HG03520 (cell line): ENCODE measurements around the gene HES3.

ENCODE experiments used
- ATAC-seq: cut with Tn5 transposase; IDR thresholded peaks from one replicate; pipeline ENCODE4 v1.9.1; 2021; ENCODE audit warnings: mild to moderate bottlenecking, moderate library complexity; ENCODE audit not compliant: unreplicated experiment

HES3 gene

DNA sequence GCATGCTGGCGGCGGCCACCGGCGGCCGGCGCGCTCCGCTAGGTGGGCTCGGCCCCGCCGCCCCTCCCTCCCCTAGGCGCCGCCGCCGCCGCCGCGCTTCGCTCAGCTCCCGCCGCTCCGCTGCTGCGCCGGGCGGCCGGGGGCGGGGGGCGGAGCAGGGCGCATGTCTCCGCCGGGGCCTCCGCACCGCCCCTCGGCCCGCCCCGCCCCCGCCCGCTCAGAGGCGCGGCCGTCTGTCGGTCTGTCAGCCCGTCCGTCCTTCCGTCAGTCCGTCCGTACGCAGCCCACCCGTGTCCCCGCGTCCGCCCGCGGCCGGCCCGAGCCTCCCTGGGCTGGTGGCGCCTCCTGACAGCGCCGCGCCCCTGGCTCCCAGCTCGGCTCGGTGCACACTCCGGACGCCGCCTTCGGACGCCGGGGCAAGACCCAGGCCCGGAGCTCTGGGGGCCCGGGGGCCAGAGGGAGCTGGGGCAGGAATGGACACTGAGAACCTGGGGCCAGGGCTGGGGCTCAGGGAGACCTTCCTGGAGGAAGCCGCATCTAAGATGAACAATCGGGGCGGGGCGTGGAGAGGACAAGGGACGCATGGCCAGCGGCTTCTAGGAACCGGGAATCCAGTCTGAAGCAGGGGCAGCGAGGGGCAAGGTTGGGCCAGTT lies 17.1 kb downstream of the HES3 start, which contains the start of gene GPR153:
Gene GPR153 (minus strand): TSS at position 138 of the 654 bp plus-strand sequence. CDS start 6,193 bp downstream, outside the sequence.
- no peak for ATAC-seq

DNA sequence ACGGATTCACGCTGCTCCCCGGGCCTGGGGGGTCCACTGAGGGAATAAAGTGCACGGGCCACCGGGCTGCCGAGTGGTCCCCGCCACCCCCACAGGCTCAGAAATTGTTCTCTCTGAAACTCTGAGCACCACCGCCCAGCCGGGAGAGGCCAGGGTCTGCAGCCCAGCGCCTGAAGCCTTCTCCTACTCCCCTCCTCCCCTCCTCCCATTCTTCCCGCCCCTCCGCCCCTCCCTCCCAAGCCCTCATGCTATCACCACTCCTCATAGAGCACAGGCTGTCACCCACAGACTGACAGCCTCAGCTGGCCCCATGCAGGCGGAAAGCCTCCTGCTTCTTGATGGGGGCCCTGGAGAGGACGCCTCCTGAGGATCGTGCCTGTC lies 17.6 kb downstream of the HES3 start:
- no peak for ATAC-seq

DNA sequence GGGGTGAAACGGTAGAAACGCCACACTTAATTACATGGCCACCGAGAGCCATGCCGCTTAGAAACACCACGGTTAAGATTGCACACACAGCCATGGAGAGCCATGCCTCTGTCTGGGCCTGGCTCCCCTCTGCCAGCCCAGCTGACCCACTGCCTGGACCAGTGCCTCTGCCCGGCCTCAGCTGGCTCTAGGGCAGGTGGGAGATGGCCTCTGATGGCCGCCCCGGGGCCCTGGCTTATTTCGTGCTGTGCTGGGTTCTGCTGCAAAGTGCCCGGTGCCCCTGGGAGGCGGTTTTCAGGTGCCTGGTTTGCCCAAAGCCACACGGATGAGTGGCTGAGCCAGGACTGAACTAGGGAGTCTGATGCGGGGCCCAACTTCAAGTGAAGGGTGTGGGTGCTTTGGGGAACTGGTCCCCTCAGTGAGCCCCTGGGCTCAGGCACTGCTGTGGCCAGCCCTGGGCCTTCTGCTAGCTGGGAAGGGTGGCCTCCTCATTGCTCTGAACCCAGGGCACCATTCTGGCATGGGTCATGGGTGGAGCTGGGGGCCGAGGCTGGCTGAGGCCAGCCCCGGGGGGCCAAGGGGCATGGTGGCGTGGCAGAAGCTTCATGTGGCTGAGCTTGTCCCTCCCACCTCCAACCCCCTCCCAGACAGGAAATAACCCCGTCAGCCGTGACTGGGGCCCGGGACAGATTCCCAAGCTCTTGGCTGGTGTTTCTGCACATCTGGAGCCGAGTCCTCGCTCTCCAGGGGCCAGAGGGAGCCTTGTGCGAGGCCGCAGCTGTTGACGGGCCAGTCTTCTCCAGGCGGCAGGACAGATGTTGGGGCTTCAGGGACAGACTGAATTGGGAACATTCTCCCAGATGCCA lies 18.8 kb downstream of the HES3 start:
- no peak for ATAC-seq

DNA sequence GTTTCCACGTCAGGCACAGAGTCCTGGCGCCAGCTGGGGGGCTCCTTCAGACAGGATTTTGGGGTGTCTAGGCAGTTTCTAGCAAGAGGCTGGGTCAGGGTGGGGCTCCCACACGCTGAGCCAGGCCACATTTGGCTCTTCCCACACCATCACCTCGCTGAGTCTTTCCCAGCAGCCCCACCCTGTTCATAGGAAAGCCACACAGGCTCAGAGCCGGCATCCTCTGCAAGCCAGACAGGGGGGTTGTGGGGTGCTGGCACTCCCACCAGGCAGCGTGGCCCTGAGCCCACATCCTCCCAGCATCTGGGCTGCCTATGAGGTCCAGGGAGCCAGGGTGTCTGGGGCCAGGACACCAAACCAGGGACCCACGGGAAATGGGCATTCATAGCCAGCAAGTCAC lies 19.7 kb downstream of the HES3 start:
- ATAC-seq, result no peak

DNA sequence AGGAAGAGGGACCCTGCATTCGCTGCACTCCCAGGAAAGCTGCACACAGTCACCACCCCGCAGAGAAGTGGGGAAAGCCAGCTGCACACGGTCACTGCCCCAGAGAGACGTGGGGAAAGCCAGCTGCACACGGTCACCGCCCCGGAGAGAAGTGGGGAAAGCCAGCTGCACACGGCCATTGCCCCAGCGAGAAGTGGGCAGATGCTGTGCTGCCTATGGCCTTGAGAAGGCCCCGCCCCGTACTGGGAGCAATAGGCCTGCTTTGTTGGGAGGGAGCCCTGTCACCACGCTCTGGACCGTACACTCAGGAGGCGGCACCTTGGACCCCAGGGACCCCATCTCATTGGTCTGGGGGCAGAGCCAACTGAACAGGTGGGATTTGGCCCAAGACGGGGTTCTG lies 21.2 kb downstream of the HES3 start:
- no peak for ATAC-seq

DNA sequence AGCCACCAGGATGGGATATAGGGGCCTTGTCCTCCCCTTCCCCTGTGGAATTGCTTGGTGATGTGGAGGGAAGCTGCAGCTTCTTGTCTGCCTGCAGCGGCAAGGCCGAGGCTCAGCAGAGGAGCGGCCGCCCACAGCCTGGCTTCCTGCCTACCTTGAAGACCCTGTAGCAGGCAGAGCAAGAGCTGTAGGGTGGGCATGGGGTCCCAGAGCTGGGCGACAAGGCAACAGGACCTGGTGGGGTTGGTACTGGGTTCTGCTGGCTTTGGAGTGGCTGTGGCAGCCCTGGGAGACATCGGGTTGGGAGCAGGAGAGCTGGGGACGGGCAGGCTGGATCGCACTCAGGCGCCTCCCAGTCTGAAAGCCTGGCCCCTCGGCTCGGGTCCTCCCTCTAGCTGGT lies 22.7 kb downstream of the HES3 start:
- no peak for ATAC-seq

DNA sequence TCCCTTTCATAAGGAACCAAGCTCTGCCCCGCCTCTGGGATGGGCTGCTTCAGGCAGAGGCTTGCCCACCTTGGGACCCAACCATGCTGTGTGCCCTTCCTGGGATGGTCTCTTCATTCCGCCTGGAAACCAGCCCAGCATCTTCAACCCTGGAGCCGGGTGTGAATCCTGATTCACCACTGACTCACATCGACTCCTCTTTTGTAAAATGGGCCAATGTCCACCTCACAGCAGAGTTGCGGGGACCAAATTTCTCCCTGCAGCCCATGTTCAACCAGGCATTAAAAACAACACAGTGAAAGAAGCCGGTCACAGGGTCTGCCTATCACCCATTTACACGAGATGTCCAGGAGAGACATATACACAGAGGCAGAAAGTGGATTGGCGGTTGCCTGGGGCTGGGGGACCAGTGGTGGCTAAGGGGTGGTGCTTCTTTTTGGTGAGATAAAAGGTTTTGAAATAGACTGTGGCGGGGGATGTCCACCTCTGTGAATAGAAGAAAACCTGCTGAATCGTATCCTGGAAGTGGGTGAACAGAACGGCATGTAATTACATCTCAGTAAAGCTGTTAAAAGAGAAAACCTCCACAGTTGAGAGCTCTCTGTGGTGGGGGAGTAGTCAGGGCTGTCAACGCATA lies 23.8 kb downstream of the HES3 start:
- ATAC-seq, result no peak

DNA sequence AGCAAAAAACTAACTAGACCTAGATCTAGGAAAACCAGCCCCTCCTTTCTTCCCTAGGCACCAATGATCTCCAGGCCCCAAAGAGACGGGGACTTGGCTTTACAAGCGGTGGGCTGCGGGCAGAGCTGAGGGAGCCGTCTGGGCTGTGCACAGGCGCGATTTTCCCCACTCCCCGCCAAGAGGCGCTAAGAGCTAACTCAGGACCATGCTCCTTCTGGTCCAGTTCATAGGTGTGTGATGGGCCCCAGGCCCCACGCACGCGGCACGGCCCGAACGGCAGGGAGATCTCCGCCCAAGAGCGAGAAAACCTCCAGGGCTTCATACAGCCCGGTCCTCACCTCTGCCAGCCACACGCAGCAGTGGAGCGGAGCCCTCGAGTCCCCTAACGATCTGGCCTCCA lies 24.4 kb downstream of the HES3 start:
- no peak for ATAC-seq

DNA sequence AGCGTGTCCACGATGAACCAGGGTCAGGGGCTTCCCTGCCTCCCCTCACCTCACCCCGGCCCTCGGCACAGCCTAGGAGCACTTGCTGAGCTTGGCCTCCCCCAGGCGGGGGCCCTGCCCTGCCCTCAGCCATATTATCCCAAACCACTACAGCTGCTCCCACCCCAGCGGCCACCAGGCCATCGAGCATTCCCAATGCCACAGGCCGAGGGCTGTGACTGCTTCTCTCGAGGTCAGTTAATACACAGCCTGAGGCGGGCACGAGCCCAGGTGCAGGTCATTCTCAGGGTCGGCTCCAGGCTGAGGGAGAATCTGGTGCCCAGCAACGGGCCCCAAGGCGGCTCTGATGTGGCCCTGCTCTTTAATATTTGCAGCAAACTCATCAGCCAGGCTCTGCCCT lies 25.3 kb downstream of the HES3 start:
- no peak for ATAC-seq

DNA sequence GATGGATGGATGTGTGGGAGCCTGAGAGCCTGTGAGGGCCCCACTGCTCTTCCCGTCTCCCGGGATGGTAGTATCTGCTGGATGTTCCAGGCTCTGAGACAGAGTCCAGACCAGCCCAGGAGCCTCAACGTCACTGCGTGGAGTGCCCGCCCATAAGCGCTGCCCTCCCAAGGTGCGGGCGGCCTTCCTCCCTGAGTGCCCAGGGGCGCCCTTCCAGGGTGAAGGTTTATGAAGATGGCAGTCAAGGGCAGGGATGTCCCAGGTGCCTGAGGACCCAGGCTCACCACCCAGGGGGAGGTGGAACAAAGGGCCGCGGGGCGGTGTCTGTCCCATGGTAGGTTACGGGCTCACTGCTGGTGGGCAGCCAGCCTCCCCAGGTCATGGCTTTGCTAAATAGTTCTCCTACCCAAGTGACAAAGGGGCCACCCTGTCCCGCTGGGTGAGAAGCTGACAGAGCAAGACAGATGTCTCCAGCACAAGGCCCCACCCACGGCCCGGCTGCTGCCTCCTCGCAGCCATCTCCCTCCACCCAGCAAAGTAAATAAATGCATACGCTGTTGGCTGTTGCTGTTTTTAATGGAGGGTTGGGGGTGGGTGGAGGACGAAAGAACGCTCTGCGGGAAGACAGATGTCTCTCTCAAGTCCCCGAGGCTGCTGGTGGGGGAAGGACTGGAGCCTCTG lies 25.9 kb downstream of the HES3 start:
- no peak for ATAC-seq

DNA sequence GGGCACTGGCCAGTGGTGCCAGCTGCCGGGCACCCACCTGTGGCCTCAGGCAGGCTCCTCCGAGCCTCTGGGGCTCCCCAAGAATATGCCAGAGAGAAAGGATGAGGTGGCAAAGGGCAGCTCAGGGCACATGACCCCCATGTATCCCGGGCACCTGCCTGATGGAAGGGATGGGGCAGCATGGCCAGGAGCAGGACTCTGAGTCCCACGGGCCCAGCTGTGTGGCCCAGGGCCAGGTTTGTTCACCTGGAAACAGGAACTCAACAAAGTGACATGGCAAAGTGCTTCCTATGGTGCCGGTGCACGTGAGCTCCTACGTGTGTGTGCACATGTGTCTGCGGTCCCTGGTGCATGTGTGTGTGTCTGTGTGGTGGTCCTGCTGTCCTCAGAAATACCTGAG lies 26.4 kb downstream of the HES3 start:
- ATAC-seq, result no peak

DNA sequence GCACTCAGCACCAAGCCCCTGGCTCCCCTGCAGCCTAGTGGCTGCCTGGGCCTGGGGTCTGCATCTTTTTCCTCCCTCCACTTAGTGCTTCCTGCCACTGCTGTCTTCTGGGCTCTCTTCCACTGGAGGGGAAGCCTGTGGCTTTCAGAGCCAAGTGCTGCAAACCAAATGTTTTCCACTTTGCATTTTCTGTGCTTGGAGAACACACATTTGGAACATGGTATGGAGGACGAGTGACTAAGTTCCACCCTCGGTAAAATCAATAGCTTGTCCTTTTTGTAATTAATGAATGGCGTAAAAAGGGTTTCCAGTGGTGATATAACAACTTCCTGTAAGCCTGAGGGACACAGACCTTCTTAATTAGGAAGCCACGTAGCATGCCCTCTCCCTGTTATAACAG lies 27.0 kb downstream of the HES3 start:
- no peak for ATAC-seq

DNA sequence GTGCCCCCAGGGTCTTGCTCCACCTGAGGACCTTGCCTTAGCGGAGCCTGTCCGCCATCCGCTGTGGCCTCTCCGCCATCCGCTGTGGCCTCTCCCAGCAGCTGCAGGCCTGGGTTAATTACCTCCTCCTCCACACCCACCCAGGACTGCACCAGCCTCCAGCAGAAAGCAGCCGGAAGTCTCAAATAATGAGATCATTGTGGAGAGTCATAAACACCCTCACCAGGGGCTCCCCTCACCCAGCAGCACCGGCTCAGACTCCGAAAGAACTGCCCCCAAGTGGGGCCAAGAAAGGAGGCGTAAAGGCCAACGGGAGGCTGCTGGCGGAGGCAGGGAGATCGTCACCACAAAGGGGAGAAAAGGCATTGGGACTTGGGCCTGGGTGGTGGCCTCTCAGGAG lies 27.6 kb downstream of the HES3 start:
- ATAC-seq, result no peak

DNA sequence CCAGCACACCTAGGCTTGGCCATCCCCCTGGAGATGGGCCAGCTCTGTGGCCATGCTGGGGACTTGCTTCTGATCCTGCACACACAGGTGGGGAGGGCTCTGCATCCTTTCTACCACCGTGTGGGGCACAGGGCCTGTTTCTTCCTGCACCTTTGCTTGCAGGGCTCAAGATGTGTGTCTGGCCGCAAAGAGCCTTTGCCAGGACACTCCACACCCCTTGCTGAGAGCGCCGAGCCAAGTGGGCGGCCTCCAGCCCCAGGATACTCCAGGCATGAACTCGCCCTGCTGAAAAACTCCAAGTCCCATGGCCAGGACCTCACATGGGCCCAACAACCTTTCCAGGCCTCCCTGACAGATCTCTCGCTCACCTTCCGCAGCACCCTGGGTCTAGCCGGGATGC lies 28.5 kb downstream of the HES3 start:
- no peak for ATAC-seq

DNA sequence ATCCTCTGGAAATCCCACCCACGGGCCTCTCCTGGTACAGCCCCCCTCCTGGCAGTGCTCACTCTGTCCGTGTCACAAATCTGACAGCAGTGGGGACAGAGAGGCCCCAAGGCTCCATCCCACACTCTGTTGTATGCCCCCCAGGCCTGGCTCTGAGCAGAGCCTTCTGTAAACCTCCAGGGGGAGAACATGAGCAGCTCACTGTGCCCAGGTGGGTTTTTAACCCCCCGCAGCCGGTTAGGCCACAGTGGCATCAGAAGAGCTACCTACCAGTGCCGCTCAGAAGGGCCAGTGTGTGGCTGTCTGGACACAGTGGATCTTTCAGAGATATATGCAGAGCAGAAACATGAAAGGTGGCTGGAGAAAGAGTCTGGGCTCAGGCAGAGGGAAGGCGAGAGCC lies 28.9 kb downstream of the HES3 start:
- ATAC-seq, result no peak

DNA sequence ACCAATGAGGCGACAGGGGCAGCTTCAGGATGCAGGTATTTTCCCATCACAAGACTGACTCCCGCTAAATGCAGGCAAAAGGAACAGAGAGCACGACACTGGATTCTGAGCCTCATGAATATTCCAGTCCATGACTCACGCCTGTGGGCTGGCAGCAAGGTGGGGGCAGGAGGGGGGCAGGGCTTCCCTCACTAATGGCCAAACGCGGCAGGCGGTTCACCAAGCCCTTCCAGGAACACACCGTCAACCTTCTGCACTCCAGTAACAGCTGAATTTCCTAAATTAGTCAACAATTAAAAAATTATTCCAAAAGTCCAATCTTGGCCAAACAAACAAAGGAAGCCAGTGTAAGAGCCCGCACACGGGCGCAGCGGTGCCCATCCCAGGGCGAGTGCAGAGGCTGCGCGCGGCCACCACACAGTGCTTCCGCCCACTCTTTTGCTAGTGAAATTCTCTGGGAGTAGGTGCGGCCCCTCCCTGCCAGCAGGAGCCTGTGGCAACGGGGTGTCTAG lies 29.5 kb downstream of the HES3 start:
- ATAC-seq, result no peak

DNA sequence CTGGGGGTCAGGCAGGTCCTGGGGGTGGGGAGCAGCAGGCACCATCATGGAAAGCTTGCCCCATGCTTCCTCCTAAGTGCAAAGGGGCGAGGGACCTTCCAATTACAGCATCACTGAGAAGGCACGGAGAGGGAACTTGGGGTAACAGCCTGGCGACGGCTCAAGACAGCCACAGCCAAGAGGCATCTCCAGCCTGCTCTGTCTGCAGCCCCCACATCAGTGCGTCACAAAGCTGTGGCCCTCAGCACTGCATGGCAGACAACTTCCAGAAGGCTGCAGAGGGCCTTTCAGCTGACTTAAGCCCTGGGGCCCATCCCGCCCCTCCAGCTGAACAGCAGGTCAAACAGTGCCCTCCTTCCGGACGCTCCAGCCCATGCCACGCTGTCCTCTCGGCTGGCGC lies 30.1 kb downstream of the HES3 start:
- ATAC-seq, result no peak

DNA sequence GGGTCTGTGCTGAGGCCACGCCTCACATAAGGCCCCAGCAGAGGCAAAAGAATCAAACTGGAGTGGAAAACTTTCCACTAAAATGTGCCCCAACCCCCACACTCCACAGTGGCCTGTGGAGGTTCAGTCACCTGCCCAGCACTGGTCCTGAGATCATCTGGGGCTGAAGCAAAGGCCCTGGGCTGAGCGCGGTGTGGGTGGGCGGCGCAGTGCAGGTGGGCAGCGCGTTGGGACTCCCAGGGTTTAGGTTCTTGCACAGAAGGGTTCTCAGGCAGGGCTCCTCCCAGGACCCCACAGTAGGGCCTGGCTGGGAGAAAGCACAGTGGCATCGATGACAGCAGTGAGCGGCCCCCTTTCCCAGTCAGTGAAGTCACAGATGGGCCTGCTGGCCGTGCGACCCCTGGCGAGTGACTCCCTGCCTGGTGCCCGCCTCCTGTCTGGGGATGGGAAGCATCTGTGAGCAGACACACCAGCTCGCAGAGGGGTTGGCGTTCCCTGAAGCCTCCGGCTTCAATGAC lies 30.7 kb downstream of the HES3 start:
- ATAC-seq, result no peak

DNA sequence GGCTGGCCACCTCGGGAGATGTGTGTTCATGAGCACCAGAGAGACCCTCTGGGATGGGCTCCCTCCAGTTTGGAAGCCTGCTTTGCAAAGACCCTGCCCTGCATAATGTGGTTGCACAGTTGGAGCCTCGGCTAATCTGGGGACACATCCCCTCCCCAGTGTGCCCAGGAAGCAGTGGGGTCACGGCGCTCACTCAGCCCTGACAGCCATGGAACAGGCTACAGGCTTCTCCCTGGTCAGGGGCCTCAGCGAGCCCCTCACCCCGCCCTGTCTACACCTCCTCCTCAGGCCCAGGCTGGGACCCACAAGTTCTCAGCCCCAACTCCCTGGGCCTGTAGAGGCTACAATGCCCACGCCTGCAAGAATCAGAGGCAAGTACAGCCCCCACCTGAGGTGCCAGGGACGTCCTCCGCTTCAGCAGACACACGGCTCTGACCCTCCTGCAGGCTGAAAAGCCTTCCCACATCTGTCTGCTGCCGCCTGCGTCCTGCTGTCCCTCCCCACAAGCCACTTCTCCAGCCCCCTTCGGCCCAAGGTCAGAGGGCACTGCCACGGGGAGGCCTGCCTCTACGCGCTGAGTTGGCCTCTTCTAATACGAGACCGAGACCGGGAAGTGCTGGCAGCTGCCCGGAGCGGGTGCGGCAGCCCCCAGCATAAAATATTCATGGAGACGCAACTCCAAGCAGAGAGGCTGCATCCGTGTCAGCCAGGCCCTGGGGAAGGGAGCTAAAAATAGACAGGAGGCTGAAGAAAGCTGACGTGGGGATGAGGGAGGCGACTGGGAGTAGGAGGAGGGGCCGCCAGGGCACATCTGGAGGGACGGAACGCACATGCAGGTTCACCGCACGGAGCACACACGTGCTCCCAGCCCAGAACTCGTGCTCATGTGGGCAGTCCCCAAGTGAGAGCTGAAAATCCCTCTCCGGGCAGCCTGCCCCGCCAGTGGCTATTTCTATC lies 32.1 kb downstream of the HES3 start:
- ATAC-seq, result no peak
